Keratinocyte (primary cell): ENCODE measurements around the gene REG3A.

Source experiments
- CTCF ChIP-seq, 3 experiments: IDR thresholded peaks in 1 of 3; conservative IDR thresholded peaks in 1 of 3; optimal IDR thresholded peaks in 1 of 3; 2 replicates in 2 of 3; 3 replicates in 1 of 3; pipeline versions ENCODE3 to v1.5.1; 2011; ENCODE audit warnings: low read length in 3 of 3, mild to moderate bottlenecking in 3 of 3, moderate library complexity in 2 of 3, control low read depth in 1 of 3, inconsistent platforms in 1 of 3; ENCODE audit not compliant: insufficient read depth in 2 of 3; ENCODE audit errors: extremely low read depth in 1 of 3
- EZH2 ChIP-seq: IDR thresholded peaks from one replicate; pipeline ENCODE4 v1.6.1; 2012; ENCODE audit warnings: inconsistent platforms, mild to moderate bottlenecking, low read length, moderate library complexity

GRCh38 chr2:79138385-79138784 lies 21.2 kb downstream of the REG3A start:
- TF ChIP-seq CTCF (optimal IDR thresholded peaks at IDR 0.05 in 1 of 3, IDR thresholded peaks at IDR 0.05 in 1 of 3, conservative IDR thresholded peaks at IDR 0.05 in 1 of 3; ENCODE audit: extremely low read depth in 1 of 3, insufficient read depth in 2 of 3, low read length in 3 of 3) = no peak
- TF ChIP-seq EZH2 = no peak
